ENCODE results near the gene EZR.

EZR gene

GRCh38 chr6:158757753-158758090 lies 61.4 kb downstream of the EZR start:
- no peak for DNase-seq

GRCh38 chr6:158756977-158757752 lies 62.0 kb downstream of the EZR start:
- DNase-seq = no peak

GRCh38 chr6:158756126-158756525 lies 63.0 kb downstream of the EZR start:
- no peak for DNase-seq

GRCh38 chr6:158755636-158756035 lies 63.5 kb downstream of the EZR start:
- no peak for DNase-seq

- no peak for DNase-seq
Measured at GRCh38 chr6:158754738-158755137, 64.4 kb downstream of the EZR start.

- DNase-seq = no peak
Measured at GRCh38 chr6:158753811-158754210, 65.4 kb downstream of the EZR start.

- DNase-seq = no peak
Measured at GRCh38 chr6:158752613-158753012, 66.6 kb downstream of the EZR start.

- DNase-seq = no peak
Measured at GRCh38 chr6:158751921-158752320, 67.2 kb downstream of the EZR start.

GRCh38 chr6:158751224-158751623 lies 67.9 kb downstream of the EZR start:
- no peak for DNase-seq

GRCh38 chr6:158744986-158745430 lies 74.2 kb downstream of the EZR start:
- DNase-seq = no peak

GRCh38 chr6:158743033-158743651 lies 76.0 kb downstream of the EZR start:
- no peak for DNase-seq

GRCh38 chr6:158739673-158740072 lies 79.5 kb downstream of the EZR start:
- no peak for DNase-seq

- no peak for DNase-seq
Measured at GRCh38 chr6:158737710-158738615, 81.2 kb downstream of the EZR start.

- DNase-seq = no peak
Measured at GRCh38 chr6:158737082-158737709, 82.0 kb downstream of the EZR start.

GRCh38 chr6:158735009-158735408 lies 84.2 kb downstream of the EZR start:
- DNase-seq = no peak

GRCh38 chr6:158730541-158730907 lies 88.6 kb downstream of the EZR start:
- no peak for DNase-seq

GRCh38 chr6:158729906-158730540 lies 89.1 kb downstream of the EZR start:
- no peak for DNase-seq

GRCh38 chr6:158725704-158726103 lies 93.5 kb downstream of the EZR start:
- no peak for DNase-seq

- DNase-seq = no peak
Measured at GRCh38 chr6:158722176-158722729, 96.9 kb downstream of the EZR start.

GRCh38 chr6:158718461-158719046 lies 100.6 kb downstream of the EZR start:
- DNase-seq = no peak

GRCh38 chr6:158717341-158718330 lies 101.5 kb downstream of the EZR start:
- no peak for DNase-seq

Measured in left hindlimb (tissue), 1 donor.